Karpas-422 (cell line): Measurements from ENCODE around the gene EIF2A. TPM values are rescaled to one million over a fixed set of nuclear protein-coding genes. Genes with fewer than 3 reads are reported as not detected.
A peak's percentile ranks its signal among the peaks of the same experiment; 100 is the strongest.

ENCODE experiments used
- DNase-seq: peaks from one replicate; pipeline ENCODE4 v3.0.0-alpha.2; 2015
- H2AFZ ChIP-seq: fragments of 200-600 bp; sonication (generic); 2 replicates; pipeline ENCODE4 v1.6.1; 2014; ENCODE audit warnings: antibody characterized with exemption, low read length, mixed read lengths
- H3K27ac ChIP-seq: fragments of 200-600 bp; sonication (generic); 2 replicates; pipeline ENCODE4 v1.5.1; 2014; ENCODE audit warnings: mild to moderate bottlenecking, low read length, moderate library complexity
- H3K27me3 ChIP-seq: fragments of 200-600 bp; sonication (generic); 2 replicates; pipeline ENCODE4 v1.6.1; 2014; ENCODE audit warnings: low read length, mixed read lengths
- H3K36me3 ChIP-seq: fragments of 200-600 bp; sonication (generic); 2 replicates; pipeline ENCODE4 v1.6.1; 2014; ENCODE audit warnings: low read length, mixed read lengths; ENCODE audit not compliant: insufficient read depth
- H3K4me1 ChIP-seq: fragments of 200-600 bp; sonication (generic); 2 replicates; pipeline ENCODE4 v1.6.1; 2014; ENCODE audit warnings: mild to moderate bottlenecking, low read length, mixed read lengths
- H3K4me2 ChIP-seq: fragments of 200-600 bp; sonication (generic); 2 replicates; pipeline ENCODE4 v1.6.1; 2014; ENCODE audit warnings: low read length, low read depth, mild to moderate bottlenecking; ENCODE audit not compliant: poor library complexity, severe bottlenecking
- H3K4me3 ChIP-seq: fragments of 200-600 bp; sonication (generic); 2 replicates; pipeline ENCODE4 v1.5.1; 2014; ENCODE audit warnings: mild to moderate bottlenecking, antibody characterized with exemption, low read length, mixed read lengths
- H3K79me2 ChIP-seq: fragments of 200-600 bp; sonication (generic); 2 replicates; pipeline ENCODE4 v1.6.1; 2014; ENCODE audit warnings: mild to moderate bottlenecking, low read length, mixed read lengths
- H3K9ac ChIP-seq: fragments of 200-600 bp; sonication (generic); 2 replicates; pipeline ENCODE4 v1.6.0; 2014; ENCODE audit warnings: low read length
- H3K9me2 ChIP-seq: fragments of 200-600 bp; sonication (generic), shearing (Covaris generic); replicated peaks from 2 replicates; pipeline ENCODE4 v1.6.0; 2014; ENCODE audit warnings: mild to moderate bottlenecking, low read length, moderate library complexity; ENCODE audit not compliant: insufficient read depth
- H3K9me3 ChIP-seq: fragments of 300-700, 200-600 bp; sonication (generic); 2 replicates; pipeline ENCODE4 v1.6.1; 2014; ENCODE audit warnings: low read length, mixed read lengths
- H4K20me1 ChIP-seq: fragments of 200-600 bp; sonication (generic); 2 replicates; pipeline ENCODE4 v1.6.1; 2014; ENCODE audit warnings: mild to moderate bottlenecking, antibody characterized with exemption, low read length, low read depth; ENCODE audit not compliant: insufficient read depth
- total RNA-seq: library from RNA; depleted of rRNA; stranded (reverse); fragments of >200 nt; shearing (Covaris generic); gene quantifications from 2 replicates; pipeline ENCODE4 v1.2.3, GENCODE V29; 2014; ENCODE audit warnings: low replicate concordance

EIF2A gene
- total RNA-seq, 1 experiment from 2014 or later = 161 TPM

DNA sequence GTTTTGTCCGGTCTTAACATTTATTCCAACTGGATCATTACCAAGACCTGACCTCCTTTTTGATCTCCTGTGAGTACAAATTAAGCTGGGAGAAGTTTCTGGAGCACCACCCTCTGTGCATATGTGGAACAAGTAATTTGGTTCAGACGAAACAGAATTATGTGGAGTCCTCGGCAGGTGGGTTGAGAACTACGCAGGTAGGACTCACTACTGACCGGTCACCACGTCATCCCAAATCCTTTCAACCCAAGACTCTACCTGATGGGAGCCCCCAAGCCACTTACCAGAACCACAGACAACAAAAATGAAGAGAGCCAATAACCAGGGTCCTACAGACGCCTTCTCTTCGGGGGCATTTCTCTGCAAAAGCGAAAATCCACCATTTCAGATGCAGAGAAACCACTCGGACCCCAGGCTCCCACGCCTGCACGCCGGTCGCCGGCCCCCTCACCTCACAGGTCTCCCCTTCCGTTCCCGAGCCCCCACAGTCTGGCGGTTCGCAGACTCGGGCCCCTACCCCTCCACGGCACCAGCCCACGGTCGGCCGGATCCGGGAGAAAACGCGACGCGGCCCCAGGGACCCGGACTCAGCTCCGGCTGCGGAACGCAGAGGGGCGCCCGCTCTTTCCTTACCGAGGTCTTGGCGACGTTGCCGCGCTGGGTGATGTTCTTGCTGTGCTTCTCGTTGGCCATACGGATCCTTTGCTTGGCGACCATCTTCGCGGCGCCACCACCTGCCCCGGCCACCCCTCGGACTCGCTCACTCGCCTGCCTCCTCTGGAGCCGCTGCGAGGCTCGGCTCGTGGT, 965 bp upstream of the EIF2A start:
- peaks cover 62% of the 10 kb centered on the region for H3K79me2 ChIP-seq
- H3K27me3 ChIP-seq = no peaks in the 10 kb centered on the region
- H3K9ac ChIP-seq = peak overlapping the region; percentile 93
- H3K9me2 ChIP-seq = no peaks in the 10 kb centered on the region
- peaks cover 30% of the 10 kb centered on the region for H3K36me3 ChIP-seq
- peak overlapping the region; percentile 44; the same call in 1 of the 2 replicates for H2AFZ ChIP-seq
- peak overlapping the region; percentile 71 for H3K27ac ChIP-seq
- peak overlapping the region; percentile 93 for H3K4me3 ChIP-seq
- H4K20me1 ChIP-seq = peaks cover 25% of the 10 kb centered on the region
- peak overlapping the region; percentile 96 for H3K4me2 ChIP-seq
- DNase-seq = peak; percentile 54
- H3K4me1 ChIP-seq = peaks cover 32% of the 10 kb centered on the region
- no peaks in the 10 kb centered on the region for H3K9me3 ChIP-seq

DNA sequence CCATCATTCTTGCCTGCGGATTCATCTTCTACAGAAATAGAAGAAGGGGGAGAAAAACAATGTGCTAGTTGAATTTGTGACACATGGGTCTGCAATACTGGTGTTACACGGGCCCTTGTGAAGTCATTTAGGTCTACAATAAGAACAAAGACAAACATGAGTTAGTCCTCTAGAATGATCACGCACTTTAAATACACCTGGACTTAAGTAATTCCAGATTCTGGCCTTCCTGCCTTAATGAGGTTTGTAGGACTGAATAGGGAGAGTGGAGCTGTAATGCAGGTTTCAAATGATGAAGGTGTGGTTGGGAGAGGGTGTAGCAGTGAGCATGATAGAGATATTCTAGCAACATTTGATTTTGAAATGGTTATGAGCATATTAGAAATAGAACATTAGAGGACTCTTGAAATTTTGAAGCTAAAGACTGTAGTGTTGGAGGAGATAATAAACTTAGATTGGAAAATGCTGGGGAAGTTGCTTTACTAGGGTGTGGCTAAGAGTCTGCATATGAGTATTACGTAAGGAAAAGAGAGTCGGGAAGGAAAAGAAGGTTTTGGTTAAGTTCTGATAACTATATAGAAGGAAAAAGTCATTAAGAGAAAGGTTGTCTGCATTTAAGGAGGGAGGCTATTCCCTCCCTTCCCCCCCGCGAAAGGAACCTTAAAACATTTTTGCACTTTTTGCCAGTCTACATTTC, 606 bp downstream of the EIF2A start:
- Histone ChIP-seq H3K9ac (peak overlapping the region; percentile 81), H3K36me3 (peaks cover 30% of the 10 kb centered on the region), H3K4me3 (peak overlapping the region; percentile 82), H3K9me3 (no peaks in the 10 kb centered on the region), H4K20me1 (peaks cover 25% of the 10 kb centered on the region), H3K9me2 (no peaks in the 10 kb centered on the region), H3K27ac (peak overlapping the region; percentile 75), H3K79me2 (peaks cover 77% of the 10 kb centered on the region), H3K4me2 (peak overlapping the region; percentile 83), H2AFZ (peak overlapping the region; percentile 1; the same call in 1 of the 2 replicates), H3K4me1 (peaks cover 32% of the 10 kb centered on the region), H3K27me3 (no peaks in the 10 kb centered on the region)
- DNase-seq = no peak

DNA sequence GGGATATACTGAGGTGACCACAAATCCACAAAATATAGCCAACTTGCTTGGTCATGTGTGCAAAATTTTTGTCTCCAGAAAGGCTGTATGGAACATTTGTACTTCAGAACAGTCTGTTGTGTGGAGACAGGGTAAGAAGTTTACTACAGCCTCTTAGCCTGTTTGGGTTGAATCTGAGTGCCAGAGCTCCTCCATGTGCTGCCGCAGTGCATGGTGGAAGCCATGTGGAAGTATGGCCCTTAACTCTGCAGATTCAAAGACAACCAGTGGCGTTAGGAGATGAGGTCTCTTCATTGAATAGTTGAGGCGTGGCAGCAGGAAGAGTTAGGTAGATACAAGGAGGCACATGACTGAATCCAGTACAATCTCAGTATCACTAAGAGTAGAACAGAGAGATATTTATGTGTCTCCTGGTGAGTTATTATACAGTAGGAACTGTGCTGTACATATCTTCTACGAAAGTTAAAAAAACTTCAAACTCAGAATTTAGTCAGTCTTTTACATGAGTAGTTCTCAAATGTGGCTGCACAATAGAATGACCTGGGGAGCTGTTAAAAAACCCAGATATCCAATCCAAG, 9.4 kb downstream of the EIF2A start:
- Histone ChIP-seq H3K27ac (no peak overlapping the region), H3K4me1 (no peaks in the 10 kb centered on the region; the same call in 1 of the 2 replicates), H3K9me3 (no peaks in the 10 kb centered on the region), H3K4me3 (no peak overlapping the region), H3K27me3 (no peaks in the 10 kb centered on the region), H3K9me2 (no peaks in the 10 kb centered on the region), H4K20me1 (no peaks in the 10 kb centered on the region), H3K4me2 (no peak overlapping the region), H3K9ac (no peak overlapping the region), H3K79me2 (peaks cover 94% of the 10 kb centered on the region), H3K36me3 (peaks cover 57% of the 10 kb centered on the region), H2AFZ (no peak overlapping the region)
- DNase-seq = no peak

DNA sequence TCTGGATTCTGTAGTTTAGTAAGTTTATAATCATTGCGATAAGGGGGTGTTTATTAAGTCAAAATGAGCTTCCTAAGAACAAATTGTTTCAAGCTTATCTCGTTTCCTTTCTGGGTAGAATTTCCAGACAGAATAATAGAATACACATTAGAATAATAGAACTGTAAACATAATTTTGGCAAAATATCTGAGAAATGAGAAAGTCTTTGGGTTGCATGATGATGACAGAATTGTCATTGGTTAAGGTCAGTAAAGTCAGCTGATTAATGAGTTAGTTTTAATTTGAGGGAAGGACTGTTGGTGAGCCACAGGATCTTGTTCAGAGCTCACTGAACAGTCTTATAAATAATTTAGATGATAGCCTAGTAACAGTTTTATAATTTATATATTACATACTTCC, 10.2 kb downstream of the EIF2A start:
- no peaks in the 10 kb centered on the region for H3K9me2 ChIP-seq
- H3K27ac ChIP-seq = no peak overlapping the region
- peaks cover 87% of the 10 kb centered on the region for H3K79me2 ChIP-seq
- no peak overlapping the region for H2AFZ ChIP-seq
- no peak overlapping the region for H3K4me2 ChIP-seq
- no peak for DNase-seq
- H3K36me3 ChIP-seq = peaks cover 57% of the 10 kb centered on the region
- H3K9ac ChIP-seq = no peak overlapping the region
- H3K4me3 ChIP-seq = no peak overlapping the region
- no peaks in the 10 kb centered on the region for H3K27me3 ChIP-seq
- no peaks in the 10 kb centered on the region; the same call in 1 of the 2 replicates for H3K4me1 ChIP-seq
- H3K9me3 ChIP-seq = no peaks in the 10 kb centered on the region
- H4K20me1 ChIP-seq = no peaks in the 10 kb centered on the region

DNA sequence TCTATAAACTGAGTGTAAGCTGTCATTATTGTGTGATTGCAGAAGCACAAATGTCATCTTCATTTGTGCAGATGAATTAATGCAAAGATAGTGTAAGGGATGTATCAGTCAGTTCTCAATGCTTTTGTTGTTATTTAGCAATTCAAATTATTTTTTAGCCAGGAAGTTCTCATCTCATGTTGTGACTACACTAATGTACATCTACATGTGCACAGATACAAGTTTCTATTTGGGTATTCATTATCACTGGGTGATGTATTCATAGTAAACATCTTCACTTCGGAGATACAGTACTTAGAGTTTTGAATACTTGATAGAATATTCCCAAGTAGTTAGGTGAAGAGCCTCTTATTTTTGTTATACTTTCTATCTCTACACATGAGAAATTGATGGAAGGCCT, 11.1 kb downstream of the EIF2A start:
- H3K27me3 ChIP-seq = no peaks in the 10 kb centered on the region
- H3K4me1 ChIP-seq = no peaks in the 10 kb centered on the region; the same call in 1 of the 2 replicates
- no peaks in the 10 kb centered on the region for H4K20me1 ChIP-seq
- peaks cover 54% of the 10 kb centered on the region for H3K36me3 ChIP-seq
- DNase-seq = no peak
- H3K9ac ChIP-seq = no peak overlapping the region
- H2AFZ ChIP-seq = no peak overlapping the region
- H3K79me2 ChIP-seq = peaks cover 82% of the 10 kb centered on the region
- H3K9me3 ChIP-seq = no peaks in the 10 kb centered on the region
- no peak overlapping the region for H3K4me2 ChIP-seq
- no peak overlapping the region for H3K4me3 ChIP-seq
- H3K27ac ChIP-seq = no peak overlapping the region
- H3K9me2 ChIP-seq = no peaks in the 10 kb centered on the region

DNA sequence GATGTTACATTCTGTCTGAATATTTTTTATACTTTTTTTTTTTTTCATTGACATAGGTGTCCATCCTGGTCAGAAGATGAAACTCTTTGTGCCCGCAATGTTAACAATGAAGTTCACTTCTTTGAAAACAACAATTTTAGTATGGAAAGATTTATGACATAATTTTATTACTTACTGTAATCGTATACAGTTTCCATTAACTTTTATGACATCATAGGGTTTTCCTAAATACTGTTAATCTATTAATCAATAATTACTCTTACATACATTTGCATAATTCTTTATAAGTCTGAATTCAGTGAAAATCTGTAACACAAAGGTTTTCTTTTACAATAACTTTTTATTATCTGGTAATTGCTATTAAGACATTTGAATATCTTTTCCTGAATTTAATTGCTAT, 17.7 kb downstream of the EIF2A start:
- peaks cover 61% of the 10 kb centered on the region; the same call in 1 of the 2 replicates for H3K36me3 ChIP-seq
- peaks cover 41% of the 10 kb centered on the region for H3K79me2 ChIP-seq
- no peaks in the 10 kb centered on the region for H4K20me1 ChIP-seq
- H3K4me3 ChIP-seq = no peak overlapping the region
- H2AFZ ChIP-seq = no peak overlapping the region
- H3K4me2 ChIP-seq = no peak overlapping the region
- no peaks in the 10 kb centered on the region for H3K27me3 ChIP-seq
- no peaks in the 10 kb centered on the region for H3K4me1 ChIP-seq
- no peak for DNase-seq
- no peaks in the 10 kb centered on the region for H3K9me3 ChIP-seq
- no peaks in the 10 kb centered on the region for H3K9me2 ChIP-seq
- H3K9ac ChIP-seq = no peak overlapping the region
- H3K27ac ChIP-seq = no peak overlapping the region

DNA sequence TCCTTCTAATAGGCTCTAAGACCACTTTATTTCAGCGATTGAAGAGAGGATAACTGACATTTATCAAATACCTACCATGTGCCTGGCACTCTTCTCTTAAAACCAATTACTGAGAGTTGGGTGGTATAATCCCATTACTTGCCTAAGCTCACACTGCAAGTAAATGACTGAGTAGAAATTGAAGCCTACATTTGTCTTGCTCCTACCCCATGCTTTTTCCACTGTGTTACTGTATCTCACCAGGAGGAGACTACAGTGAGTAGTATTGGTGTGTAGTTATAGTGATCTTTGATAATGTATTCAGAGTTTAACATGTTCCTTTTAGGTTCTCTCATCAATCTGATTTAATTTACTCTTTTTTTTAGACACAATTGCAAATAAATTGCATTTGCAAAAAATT, 20.7 kb downstream of the EIF2A start:
- Histone ChIP-seq H3K4me1 (no peaks in the 10 kb centered on the region), H3K27me3 (no peaks in the 10 kb centered on the region), H3K4me2 (no peak overlapping the region), H3K36me3 (peaks cover 70% of the 10 kb centered on the region; the same call in 1 of the 2 replicates), H4K20me1 (no peaks in the 10 kb centered on the region), H3K27ac (no peak overlapping the region), H3K79me2 (peaks cover 29% of the 10 kb centered on the region), H3K9me2 (no peaks in the 10 kb centered on the region), H3K9ac (no peak overlapping the region), H3K4me3 (no peak overlapping the region), H3K9me3 (no peaks in the 10 kb centered on the region), H2AFZ (no peak overlapping the region)
- DNase-seq = no peak

DNA sequence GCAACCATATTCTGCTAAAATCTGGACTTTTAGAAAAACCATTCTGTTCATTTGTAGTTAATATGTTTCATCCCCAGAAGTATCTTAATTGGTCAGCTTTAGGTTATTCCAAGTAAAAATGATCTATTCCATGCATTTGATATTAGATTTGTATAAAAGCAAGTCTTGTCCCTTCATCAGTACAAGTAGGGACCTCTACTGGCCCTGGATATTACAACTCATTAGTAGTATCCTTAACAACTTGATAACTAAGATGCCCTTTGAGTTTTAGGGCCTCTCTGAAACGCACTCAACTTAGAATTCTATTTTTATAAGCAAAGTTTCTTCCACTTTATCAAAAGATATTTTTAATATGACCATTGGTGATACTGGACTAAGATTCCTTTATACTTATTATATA, 31.3 kb downstream of the EIF2A start:
- no peaks in the 10 kb centered on the region for H3K9me2 ChIP-seq
- peaks cover 74% of the 10 kb centered on the region for H3K79me2 ChIP-seq
- no peaks in the 10 kb centered on the region for H3K9me3 ChIP-seq
- no peaks in the 10 kb centered on the region for H3K27me3 ChIP-seq
- peaks cover 7% of the 10 kb centered on the region for H3K4me1 ChIP-seq
- DNase-seq = no peak
- H2AFZ ChIP-seq = no peak overlapping the region
- no peak overlapping the region for H3K27ac ChIP-seq
- H3K4me3 ChIP-seq = no peak overlapping the region
- peaks cover 52% of the 10 kb centered on the region; the same call in 1 of the 2 replicates for H3K36me3 ChIP-seq
- no peak overlapping the region for H3K4me2 ChIP-seq
- H4K20me1 ChIP-seq = no peaks in the 10 kb centered on the region
- no peak overlapping the region for H3K9ac ChIP-seq
